Right ventricle myocardium superior (tissue), 1 donor: ENCODE measurements around the gene PREX1. TPM values are rescaled to one million over a fixed set of nuclear protein-coding genes. Genes with fewer than 3 reads are reported as not detected.

ENCODE experiments used
- ATAC-seq: fragments of 200-7000 bp; cut with Tn5 transposase; one replicate; pipeline ENCODE4 v1.9.1; 2020; ENCODE audit warnings: mild to moderate bottlenecking; ENCODE audit not compliant: poor library complexity
- DNase-seq: peaks from one replicate; pipeline ENCODE4 v3.0.0-alpha.2; 2020
- intact Hi-C: fragments of 100-400 bp; cut with DNase I; formaldehyde crosslinking; loops from one replicate; pipeline ENCODE4 v1.11.2; 2022
- total RNA-seq: library from RNA; stranded (reverse); fragmentation: NEBNext Ultra II Directional; extraction: Animal tissue kit (Norgen Biotek cat#: 25700); gene quantifications from one replicate; pipeline ENCODE4 v1.2.1, GENCODE V29; 2021
- donor health status: DM: no; HTN: yes; CAD: no; lungs with severe emphysema.

Gene PREX1
- total RNA-seq, 1 donor from 2014 or later = 10.3 TPM

- DNase-seq (no peak), ATAC-seq (no peak)
- intact Hi-C loops = no loop called here
These were observed 176.5 kb downstream of the PREX1 start for GRCh38 chr20:48651271-48651670.

- no peak for DNase-seq
- intact Hi-C loops = no loop called here
- ATAC-seq = no peak
These were observed 177.9 kb downstream of the PREX1 start for GRCh38 chr20:48649868-48650267.

- ATAC-seq = no peak
- DNase-seq = no peak
- intact Hi-C loops = no loop called here
These were observed 178.6 kb downstream of the PREX1 start for GRCh38 chr20:48649104-48649626.

- intact Hi-C loops = no loop called here
- peak; percentile 81 for ATAC-seq
- DNase-seq = peak; percentile 75
These were observed 179.2 kb downstream of the PREX1 start for GRCh38 chr20:48648482-48649051.

- ATAC-seq (no peak), DNase-seq (no peak)
- intact Hi-C loops = no loop called here
These were observed 179.9 kb downstream of the PREX1 start for GRCh38 chr20:48647858-48648257.

GRCh38 chr20:48645666-48646065 lies 182.1 kb downstream of the PREX1 start:
- no peak for ATAC-seq
- DNase-seq = no peak
- intact Hi-C loops = no loop called here

GRCh38 chr20:48644286-48644828 lies 183.4 kb downstream of the PREX1 start:
- no peak for DNase-seq
- ATAC-seq = no peak
- intact Hi-C loops = no loop called here

- intact Hi-C loops = no loop called here
- no peak for DNase-seq
- ATAC-seq = no peak
These were observed 185.5 kb downstream of the PREX1 start for GRCh38 chr20:48642105-48642880.

- intact Hi-C loops = no loop called here
- no peak for DNase-seq
- no peak for ATAC-seq
These were observed 186.9 kb downstream of the PREX1 start for GRCh38 chr20:48640871-48641270.

GRCh38 chr20:48639899-48640298 lies 187.9 kb downstream of the PREX1 start:
- intact Hi-C loops = no loop called here
- no peak for ATAC-seq

GRCh38 chr20:48638546-48638945 lies 189.3 kb downstream of the PREX1 start:
- intact Hi-C loops = no loop called here
- no peak for DNase-seq
- ATAC-seq = no peak

More at GRCh38 chr20:48639899-48640298, 187.9 kb downstream of the PREX1 start:
- no peak for DNase-seq

- no peak for DNase-seq
- intact Hi-C loops = no loop called here
These were observed 190.3 kb downstream of the PREX1 start for GRCh38 chr20:48637461-48637860.

GRCh38 chr20:48636301-48636700 lies 191.5 kb downstream of the PREX1 start:
- DNase-seq = no peak
- intact Hi-C loops = no loop called here
- no peak for ATAC-seq

More at GRCh38 chr20:48637461-48637860, 190.3 kb downstream of the PREX1 start:
- no peak for ATAC-seq

GRCh38 chr20:48635791-48636267 lies 192.0 kb downstream of the PREX1 start:
- intact Hi-C loops = no loop called here
- ATAC-seq (peak; percentile 79), DNase-seq (peak; percentile 77)

- no peak for ATAC-seq
- intact Hi-C loops = no loop called here
- no peak for DNase-seq
These were observed 192.4 kb downstream of the PREX1 start for GRCh38 chr20:48635361-48635760.

- ATAC-seq = no peak
- no peak for DNase-seq
- intact Hi-C loops = no loop called here
These were observed 193.2 kb downstream of the PREX1 start for GRCh38 chr20:48634641-48635040.

- intact Hi-C loops = no loop called here
- DNase-seq (no peak), ATAC-seq (no peak)
These were observed 194.1 kb downstream of the PREX1 start for GRCh38 chr20:48633620-48634257.

- intact Hi-C loops = no loop called here
- ATAC-seq = no peak
- DNase-seq = no peak
These were observed 194.8 kb downstream of the PREX1 start for GRCh38 chr20:48632825-48633619.
